CD4-positive, alpha-beta T cell treated with Interleukin-6 at 100 ng/mL for 8 hours (primary cell): ENCODE measurements around the gene RXRA.
A peak's percentile ranks its signal among the peaks of the same experiment; 100 is the strongest.

Experiments
- DNase-seq: peaks from one replicate; pipeline ENCODE4 v3.0.0-alpha.2; 2020; ENCODE audit warnings: mixed read lengths, low spot score

Gene RXRA

GRCh38 chr9:134454476-134454857, 128.2 kb downstream of the RXRA start:
- no peak for DNase-seq

GRCh38 chr9:134455021-134455471, 128.8 kb downstream of the RXRA start:
- no peak for DNase-seq

DNA sequence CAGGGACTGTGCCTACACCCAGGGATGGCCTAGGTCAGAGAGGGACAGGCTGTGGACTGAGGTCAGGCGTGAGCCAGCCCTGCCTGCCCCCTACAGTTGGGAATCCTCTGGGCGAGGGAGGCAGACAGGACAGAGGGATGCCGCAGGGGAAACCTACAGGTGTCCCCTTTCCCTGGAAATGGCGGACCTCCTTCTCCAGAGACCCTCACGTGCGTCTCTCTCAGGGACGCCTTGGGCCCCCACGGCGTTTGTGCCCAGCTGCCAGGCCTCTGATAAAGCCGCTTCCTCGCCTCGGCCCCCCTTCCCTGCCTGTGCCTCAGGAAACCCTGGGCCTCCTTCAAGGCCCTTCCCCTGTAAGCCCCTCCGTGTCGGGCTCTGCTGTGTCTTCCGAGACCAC, 129.3 kb downstream of the RXRA start:
- no peak for DNase-seq

GRCh38 chr9:134455934-134456755, 129.9 kb downstream of the RXRA start:
- DNase-seq, result peak; percentile 81

GRCh38 chr9:134456756-134457305, 130.6 kb downstream of the RXRA start:
- DNase-seq, result no peak

DNA sequence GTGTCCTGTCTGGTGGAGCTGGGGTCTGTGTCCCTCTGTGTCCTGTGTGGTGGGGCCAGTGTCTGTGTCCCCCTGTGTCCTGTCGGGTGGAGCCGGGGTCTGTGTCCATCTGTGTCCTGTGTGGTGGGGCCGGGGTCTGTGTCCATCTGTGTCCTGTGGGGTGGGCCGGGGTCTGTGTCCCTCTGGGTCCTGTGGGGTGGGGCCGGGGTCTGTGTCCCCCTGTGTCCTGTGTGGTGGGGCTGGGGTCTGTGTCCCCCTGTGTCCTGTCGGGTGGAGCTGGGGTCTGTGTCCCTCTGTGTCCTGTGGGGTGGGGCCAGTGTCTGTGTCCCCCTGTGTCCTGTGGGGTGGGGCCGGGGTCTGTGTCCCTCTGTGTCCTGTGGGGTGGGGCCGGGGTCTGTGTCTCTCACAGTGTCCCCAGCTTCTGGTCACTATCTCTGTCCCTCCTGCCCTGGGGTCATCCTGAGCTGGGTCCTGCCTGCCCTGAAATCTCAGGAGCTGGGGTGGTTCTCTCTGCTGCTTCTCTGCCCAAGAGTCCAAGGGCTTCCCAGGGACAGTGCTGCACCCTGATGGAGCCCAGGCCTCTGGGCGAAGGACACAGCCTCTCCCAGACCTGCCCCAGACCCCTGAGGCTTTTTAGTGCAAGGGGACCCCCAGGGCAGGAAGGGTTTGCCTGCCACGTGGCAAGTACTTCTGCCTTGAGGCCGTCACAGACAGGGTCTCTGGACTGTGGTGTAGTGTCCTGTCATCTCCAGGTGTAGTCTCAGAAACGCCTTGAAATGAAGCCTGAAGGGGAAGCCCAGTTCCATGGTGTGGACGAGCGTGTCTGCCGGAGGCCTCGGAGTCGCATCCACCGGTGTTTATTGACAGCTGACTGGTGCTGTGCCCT, 131.3 kb downstream of the RXRA start:
- no peak for DNase-seq

DNA sequence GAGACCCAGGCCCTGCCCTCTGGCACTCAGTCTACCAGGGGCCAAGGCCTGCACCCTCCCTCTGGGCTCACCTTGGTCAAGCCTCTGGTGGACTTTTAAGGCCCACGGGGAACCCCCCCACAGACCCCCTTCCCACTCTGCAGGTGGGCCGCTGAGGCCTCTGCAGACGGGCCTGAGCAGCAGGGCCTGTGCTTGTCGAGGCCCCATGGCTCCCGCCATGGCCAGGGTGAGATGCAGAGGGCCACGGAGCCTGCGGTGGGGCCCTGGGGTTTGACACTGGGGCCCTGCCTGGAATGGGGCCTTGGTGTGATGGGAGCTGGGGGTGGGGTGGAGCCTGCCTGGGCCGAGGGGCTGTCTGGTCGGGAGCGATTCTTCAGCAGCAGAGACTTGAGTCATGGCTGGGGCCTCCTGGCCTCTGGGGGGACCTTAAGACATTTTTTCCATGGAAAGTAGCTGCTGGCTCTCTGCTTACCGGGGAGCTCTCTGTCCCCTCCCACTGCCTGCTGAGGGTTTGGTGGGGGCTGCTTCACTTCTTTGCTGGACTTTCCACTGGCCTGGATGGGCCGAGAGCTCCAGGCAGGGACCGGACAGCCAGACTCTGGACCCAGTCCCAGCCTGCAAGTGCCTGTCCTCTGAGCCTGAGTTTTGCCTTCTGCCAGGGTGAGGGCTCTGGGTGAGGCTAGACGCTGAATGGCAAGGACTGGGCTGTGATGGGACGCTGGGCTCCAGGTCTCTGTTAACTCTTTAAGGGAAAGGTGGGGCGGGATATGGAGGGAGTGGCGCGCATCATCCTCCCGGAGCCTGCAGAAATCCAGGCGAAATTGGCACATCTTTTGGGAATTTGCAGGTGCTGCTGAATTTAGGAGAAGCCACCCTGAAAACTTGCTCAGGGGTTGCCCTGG, 132.2 kb downstream of the RXRA start:
- no peak for DNase-seq

- no peak for DNase-seq
These were observed 132.9 kb downstream of the RXRA start for GRCh38 chr9:134459164-134459563.

DNA sequence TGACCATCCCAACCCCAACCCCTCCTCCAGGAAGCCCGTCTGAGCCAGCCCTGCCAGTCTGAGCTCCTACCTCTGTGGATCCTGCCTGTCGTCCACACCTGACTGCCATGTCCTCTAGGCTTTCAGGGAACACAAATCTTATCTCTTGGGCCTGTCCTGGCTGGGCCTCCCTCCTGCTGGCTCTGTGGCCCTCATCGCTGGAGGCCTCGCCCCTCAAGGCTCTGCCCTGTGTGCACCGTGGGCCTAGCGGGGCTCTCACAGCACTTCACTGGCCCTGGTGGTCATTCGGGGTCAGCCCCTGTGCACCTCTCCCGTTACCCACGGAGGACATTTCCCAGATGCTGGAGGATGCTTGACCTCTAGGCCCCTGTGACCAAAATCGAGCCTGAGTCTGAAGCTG, 133.3 kb downstream of the RXRA start:
- DNase-seq, result no peak

DNA sequence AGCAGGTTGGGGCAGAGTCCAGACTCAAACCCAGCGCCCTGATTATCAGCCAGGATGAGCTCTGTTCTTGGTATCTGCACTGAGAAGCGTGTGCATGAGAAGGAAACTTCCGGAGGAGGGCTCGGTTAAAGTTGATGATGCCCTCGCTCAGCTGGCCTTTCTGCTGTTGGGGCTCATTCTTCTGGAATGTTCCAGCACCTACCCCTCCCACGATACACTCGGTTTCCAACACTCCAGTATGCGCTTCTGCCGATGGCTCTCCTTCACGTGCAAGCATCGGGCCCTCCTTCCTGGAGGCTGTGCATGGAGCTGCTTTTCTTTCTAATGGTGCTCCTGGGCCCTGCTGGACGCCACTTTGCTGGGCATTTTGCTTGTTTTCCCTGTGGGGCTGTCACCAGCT, 134.0 kb downstream of the RXRA start:
- no peak for DNase-seq

GRCh38 chr9:134460896-134461295, 134.6 kb downstream of the RXRA start:
- DNase-seq, result no peak

DNA sequence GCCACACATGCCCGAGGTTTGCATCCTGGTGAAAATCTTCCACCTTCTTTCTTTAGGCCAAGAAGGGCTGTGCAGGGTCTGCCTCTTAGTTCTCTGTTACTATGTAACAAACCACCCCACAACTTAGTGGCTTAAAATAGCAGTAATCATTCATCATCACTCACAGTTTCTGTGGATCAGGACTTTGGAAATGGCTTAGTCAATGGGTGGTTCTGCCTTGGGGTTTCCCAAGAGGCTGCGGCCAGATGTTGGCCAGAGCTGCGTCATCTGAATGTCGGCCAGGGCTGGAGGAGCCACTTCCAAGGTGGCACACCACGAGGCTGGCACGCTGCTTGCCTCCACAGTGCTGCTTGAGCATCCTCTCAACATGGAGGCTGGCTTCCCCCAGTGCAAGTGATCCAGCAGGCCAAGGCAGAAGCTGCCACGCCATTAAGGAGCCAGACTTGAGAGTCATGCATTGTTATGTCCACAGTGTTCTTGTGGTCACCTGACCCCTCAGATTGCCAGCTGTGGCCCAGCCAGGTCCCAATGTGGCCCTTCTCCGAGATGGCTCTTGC, 135.2 kb downstream of the RXRA start:
- DNase-seq, result no peak

DNA sequence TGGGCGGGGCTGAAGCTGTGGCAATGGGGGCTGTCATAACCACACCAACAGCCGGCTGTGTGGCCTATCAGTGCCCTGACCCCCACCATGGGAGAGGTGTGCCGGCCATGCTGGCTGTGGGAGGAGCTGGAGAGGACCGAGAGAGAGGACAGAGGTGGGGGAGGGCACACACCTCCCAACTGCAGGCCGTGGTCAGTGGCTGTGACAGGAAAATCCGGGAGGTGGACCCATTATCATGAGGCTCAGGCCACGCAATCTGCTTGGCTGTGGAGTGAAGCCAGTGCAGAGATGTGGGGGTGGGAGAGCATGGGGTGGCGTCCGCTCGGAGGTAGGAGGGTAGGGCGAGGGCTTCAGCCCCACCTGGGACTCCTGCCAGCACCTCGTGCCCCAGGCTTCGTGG, 136.1 kb downstream of the RXRA start:
- no peak for DNase-seq

GRCh38 chr9:134463280-134463679, 137.0 kb downstream of the RXRA start:
- DNase-seq, result no peak

DNA sequence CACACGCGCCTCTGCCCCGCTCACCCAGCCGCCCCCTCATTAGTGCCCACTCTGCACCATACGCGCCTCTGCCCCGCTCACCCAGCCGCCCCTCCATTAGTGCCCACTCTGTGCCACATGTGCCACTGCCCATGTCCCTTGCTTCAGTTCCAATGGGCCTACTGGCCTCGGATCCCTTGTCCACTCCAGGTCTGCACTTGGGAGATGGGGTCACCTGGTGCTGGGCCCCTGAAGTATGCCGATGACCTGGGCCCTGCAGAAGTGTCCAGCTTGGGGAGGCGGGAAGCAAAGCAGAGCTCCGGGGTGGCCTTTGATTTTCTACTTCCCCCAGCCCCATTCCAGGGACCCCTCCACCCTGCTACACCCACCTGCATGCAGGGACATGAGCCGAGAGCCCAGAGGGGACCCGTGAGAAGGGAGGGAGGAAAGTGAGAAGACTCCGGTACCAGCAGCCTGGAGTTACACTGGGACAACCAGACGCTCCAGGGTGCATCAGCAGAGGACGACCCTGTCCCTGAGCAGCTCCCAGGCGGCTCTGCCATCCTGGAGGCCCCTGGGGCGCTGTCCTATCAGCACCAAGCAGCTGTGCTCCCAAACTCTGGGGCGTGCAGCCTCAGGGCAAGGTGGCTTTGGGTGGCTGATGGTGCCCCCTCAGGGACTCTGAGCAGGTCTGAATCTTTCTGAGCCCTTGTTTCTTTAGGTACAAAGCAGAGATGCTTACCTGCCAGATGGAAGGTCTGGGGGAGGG, 140.8 kb downstream of the RXRA start:
- no peak for DNase-seq

DNA sequence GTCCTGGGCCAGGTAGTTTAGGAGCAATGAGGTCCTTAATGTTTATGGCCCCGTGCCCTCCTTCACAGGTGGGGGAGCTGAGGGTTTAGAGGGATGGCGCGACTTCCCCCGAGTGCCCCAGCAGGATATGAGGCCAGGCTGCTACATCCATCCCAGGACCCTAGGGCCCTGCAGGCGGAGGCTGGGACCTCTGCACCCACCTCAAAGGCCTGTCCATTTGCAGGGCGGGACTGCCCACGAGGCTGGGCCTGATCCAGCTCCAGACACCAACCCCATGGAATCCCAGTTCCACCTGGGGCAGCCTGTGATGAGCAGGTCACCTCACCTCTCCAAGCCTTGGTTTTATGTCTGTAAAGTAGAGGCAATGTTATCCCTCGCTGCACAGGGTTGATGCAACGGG, 142.1 kb downstream of the RXRA start:
- DNase-seq, result no peak

DNA sequence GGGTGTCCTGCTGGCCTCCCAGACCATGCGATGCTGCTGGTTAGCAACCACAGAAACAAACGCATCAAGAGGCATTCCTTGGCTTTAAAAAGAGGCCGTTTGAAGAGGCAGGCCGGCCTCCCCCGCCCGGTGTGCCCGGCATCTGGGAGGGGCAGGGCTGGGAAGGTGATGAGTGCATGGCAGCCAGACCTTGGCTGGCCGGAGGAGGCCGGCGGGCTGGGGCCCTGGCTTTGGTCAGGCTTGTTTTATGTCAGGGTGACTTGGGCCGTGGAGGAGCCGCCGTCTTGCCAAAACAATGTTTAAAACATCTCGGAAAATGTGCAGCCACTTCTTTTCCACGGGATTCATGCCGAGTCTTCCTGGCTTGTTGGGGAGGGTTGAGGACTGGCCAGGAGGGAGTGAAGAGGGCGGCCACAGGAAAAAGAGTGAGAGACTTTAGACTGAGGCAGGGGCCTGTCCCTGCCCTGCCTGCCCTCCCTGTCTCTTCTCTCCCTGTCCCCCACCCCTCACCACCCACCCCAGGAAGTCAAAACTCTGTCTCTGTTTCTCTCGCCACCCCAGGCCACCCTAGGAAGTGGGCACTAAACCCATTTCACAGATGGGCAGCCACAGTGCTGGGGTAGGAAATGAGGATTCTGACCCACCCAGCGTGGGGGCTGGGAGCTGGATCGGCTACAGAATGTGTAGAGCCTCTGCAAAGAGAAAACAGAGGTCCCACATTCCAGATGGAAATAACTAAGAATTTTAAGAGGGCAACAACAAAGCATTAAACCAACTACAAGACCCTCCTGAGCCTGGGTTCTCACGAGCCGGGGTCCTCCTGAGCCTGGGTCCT, 143.0 kb downstream of the RXRA start:
- DNase-seq, result no peak

GRCh38 chr9:134472256-134472655, 146.0 kb downstream of the RXRA start:
- DNase-seq, result no peak

GRCh38 chr9:134473141-134474054, 147.1 kb downstream of the RXRA start:
- DNase-seq, result no peak
